ENCODE measurements around the gene INPP4B. TPM values are rescaled to one million over a fixed set of nuclear protein-coding genes. Genes with fewer than 3 reads are reported as not detected.

Gene INPP4B
- total RNA-seq, 1 donor, result 46.9 TPM

GRCh38 chr4:142350871-142351270 lies 495.2 kb downstream of the INPP4B start:
- peaks cover 12% of the 10 kb centered on the region for H3K4me1 ChIP-seq (ENCODE audit: insufficient read depth, low read length)
- H3K9me3 ChIP-seq (ENCODE audit: low read depth, low read length), result no peaks in the 10 kb centered on the region
- H3K27me3 ChIP-seq (ENCODE audit: insufficient read depth, low read length), result no peaks in the 10 kb centered on the region
- no peak overlapping the region for H3K4me3 ChIP-seq (ENCODE audit: low read length)

GRCh38 chr4:142348613-142349021 lies 497.5 kb downstream of the INPP4B start:
- H3K9me3 ChIP-seq (ENCODE audit: low read depth, low read length), result no peaks in the 10 kb centered on the region
- H3K4me1 ChIP-seq (ENCODE audit: insufficient read depth, low read length), result peaks cover 6% of the 10 kb centered on the region
- no peaks in the 10 kb centered on the region for H3K27me3 ChIP-seq (ENCODE audit: insufficient read depth, low read length)
- no peak overlapping the region for H3K4me3 ChIP-seq (ENCODE audit: low read length)

DNA sequence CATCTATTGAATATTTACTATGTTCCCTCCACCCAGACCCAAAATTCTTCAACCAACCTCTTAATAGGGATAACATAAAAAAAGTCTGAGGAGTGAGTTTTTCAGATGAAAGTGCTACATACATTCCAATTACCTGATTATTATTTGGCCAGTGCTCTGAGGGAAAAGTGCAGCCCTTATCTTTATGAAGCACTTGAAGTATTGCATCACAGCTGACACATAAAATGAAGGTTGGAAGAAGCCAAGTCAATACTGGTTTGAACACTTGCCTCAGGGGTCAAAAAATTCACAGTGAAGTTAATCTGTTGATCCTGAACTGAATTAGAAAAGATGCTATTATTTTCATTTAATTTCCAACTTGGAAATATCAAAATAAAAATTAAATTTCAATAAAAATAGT lies 498.9 kb downstream of the INPP4B start:
- Histone ChIP-seq H3K9me3 (ENCODE audit: low read depth, low read length) (no peaks in the 10 kb centered on the region), H3K4me3 (ENCODE audit: low read length) (no peak overlapping the region), H3K27me3 (ENCODE audit: insufficient read depth, low read length) (no peaks in the 10 kb centered on the region), H3K4me1 (ENCODE audit: insufficient read depth, low read length) (peaks cover 6% of the 10 kb centered on the region)

DNA sequence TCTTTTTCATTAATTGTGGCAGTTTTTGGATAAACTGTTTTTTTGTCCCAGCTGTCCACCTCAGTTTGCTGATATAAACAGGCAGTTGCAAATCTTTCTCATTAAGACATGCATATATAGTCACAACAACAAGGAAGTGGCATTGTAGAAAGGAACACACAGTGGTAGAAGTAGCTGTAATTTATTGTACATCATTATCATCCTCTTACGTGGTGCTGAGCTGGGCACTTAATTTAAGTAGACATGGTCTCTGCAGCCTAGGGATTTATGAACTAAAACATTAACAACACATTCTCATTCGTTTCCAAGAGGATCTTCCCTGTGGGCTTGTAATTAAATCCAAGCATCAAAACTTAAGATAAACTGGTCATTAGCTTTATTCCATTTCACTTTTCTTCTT lies 500.2 kb downstream of the INPP4B start:
- Histone ChIP-seq H3K4me1 (ENCODE audit: insufficient read depth, low read length) (peaks cover 2% of the 10 kb centered on the region), H3K4me3 (ENCODE audit: low read length) (no peak overlapping the region), H3K27me3 (ENCODE audit: insufficient read depth, low read length) (no peaks in the 10 kb centered on the region), H3K9me3 (ENCODE audit: low read depth, low read length) (no peaks in the 10 kb centered on the region)

GRCh38 chr4:142341268-142341667 lies 504.8 kb downstream of the INPP4B start:
- no peaks in the 10 kb centered on the region for H3K9me3 ChIP-seq (ENCODE audit: low read depth, low read length)
- no peak overlapping the region for H3K4me3 ChIP-seq (ENCODE audit: low read length)
- H3K4me1 ChIP-seq (ENCODE audit: insufficient read depth, low read length), result no peaks in the 10 kb centered on the region
- H3K27me3 ChIP-seq (ENCODE audit: insufficient read depth, low read length), result no peaks in the 10 kb centered on the region

- Histone ChIP-seq H3K4me3 (ENCODE audit: low read length) (no peak overlapping the region), H3K27me3 (ENCODE audit: insufficient read depth, low read length) (no peaks in the 10 kb centered on the region), H3K9me3 (ENCODE audit: low read depth, low read length) (no peaks in the 10 kb centered on the region), H3K4me1 (ENCODE audit: insufficient read depth, low read length) (no peaks in the 10 kb centered on the region)
Observed at GRCh38 chr4:142339053-142339452, 507.0 kb downstream of the INPP4B start.

DNA sequence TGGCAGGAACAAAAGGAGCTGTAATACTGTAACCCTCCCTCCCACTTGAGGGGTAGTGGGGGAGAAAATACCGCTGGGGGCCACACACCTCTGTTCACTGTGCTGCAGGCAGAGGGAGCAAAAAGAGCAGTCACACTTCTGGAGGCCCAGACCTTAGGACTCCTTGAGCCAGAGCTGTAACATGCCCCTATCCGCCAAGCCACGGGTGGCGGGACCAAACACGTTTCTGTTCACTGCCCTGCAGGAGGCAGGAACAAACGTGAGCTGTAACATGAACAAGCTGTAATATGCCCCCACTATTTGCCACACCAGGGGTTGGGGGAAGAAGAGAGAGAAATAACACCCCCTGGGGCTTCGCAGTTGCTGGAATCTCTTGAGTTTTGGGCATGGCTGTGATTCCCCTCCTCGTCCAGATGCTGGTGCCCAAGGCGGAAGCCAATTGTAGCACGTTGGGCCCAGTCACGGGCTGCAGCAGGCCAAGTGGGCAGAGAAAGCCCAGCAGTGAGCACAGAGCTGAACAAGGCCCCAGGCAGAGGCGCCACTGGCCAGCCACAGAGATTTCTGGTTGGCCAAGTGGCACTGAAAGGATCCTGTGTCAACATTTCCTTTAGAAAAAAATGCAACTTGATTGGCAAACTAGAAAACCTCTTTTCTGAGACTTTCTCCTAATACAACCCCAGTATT lies 509.7 kb downstream of the INPP4B start:
- Histone ChIP-seq H3K27me3 (ENCODE audit: insufficient read depth, low read length) (no peaks in the 10 kb centered on the region), H3K4me1 (ENCODE audit: insufficient read depth, low read length) (no peaks in the 10 kb centered on the region)

GRCh38 chr4:142334931-142335330 lies 511.2 kb downstream of the INPP4B start:
- Histone ChIP-seq H3K4me1 (ENCODE audit: insufficient read depth, low read length) (no peaks in the 10 kb centered on the region), H3K9me3 (ENCODE audit: low read depth, low read length) (no peaks in the 10 kb centered on the region), H3K4me3 (ENCODE audit: low read length) (no peak overlapping the region), H3K27me3 (ENCODE audit: insufficient read depth, low read length) (no peaks in the 10 kb centered on the region)

More for the DNA sequence above, 509.7 kb downstream of the INPP4B start:
- Histone ChIP-seq H3K4me3 (ENCODE audit: low read length) (no peak overlapping the region), H3K9me3 (ENCODE audit: low read depth, low read length) (no peaks in the 10 kb centered on the region)

DNA sequence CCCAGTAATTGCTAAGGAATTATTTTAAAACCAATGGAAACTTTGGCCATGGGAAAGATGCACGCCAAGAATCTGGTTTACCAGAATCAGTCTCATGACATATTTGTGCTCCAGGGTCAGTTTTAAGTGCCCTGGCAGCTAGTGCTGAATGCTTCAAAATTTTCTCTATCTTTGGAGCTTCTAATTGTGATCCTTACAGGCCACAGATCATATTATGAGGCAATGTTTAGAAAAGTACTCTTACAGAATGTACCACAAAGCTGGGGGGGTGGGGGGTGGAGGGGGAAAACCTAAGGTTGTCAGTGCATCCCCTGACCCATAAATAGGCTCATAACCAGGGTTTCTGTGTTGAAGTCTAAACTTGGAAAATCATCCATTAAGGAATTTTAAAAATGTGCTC lies 514.5 kb downstream of the INPP4B start:
- Histone ChIP-seq H3K9me3 (ENCODE audit: low read depth, low read length) (no peaks in the 10 kb centered on the region), H3K27me3 (ENCODE audit: insufficient read depth, low read length) (no peaks in the 10 kb centered on the region), H3K4me1 (ENCODE audit: insufficient read depth, low read length) (no peaks in the 10 kb centered on the region), H3K4me3 (ENCODE audit: low read length) (no peak overlapping the region)

DNA sequence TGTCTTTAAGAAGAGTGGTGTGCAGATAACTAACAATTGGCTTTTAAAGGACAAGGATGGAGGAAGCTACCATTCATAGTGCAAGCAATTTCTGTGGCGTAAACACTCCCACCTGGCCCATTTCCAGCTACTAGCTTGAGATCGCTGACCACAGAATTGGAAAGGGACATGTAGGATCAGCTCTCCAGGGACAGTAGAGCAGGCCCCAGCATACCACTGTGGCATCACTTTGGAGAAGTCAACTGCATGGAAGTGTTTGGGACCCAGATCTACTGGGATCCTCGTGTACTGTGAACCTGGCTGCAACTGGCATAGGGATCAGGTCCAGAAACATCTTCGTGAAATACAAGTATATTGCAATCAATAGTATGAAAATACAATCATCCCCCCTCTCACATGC lies 515.0 kb downstream of the INPP4B start:
- no peaks in the 10 kb centered on the region for H3K4me1 ChIP-seq (ENCODE audit: insufficient read depth, low read length)

DNA sequence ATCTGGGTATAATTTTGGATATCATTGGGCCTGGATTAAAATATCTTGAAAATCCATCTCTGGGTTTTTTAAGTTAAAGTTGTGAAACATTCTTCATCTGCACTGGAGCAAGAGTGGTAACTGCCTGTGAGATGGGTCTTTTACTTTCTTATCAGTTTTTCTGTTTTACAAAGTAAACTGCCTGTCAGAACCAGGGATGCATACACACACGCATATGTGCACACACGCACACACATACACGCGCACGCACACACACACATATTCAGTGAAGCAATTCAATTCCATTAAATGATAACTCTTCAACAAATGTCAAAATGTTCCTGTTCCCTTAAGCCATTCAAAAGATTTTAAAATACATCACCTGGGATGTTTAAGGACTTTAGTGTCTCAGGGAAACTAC lies 515.8 kb downstream of the INPP4B start:
- H3K27me3 ChIP-seq (ENCODE audit: insufficient read depth, low read length), result no peaks in the 10 kb centered on the region
- no peak overlapping the region for H3K4me3 ChIP-seq (ENCODE audit: low read length)
- no peaks in the 10 kb centered on the region for H3K4me1 ChIP-seq (ENCODE audit: insufficient read depth, low read length)
- no peaks in the 10 kb centered on the region for H3K9me3 ChIP-seq (ENCODE audit: low read depth, low read length)

More for the DNA sequence above, 515.0 kb downstream of the INPP4B start:
- Histone ChIP-seq H3K9me3 (ENCODE audit: low read depth, low read length) (no peaks in the 10 kb centered on the region), H3K4me3 (ENCODE audit: low read length) (no peak overlapping the region), H3K27me3 (ENCODE audit: insufficient read depth, low read length) (no peaks in the 10 kb centered on the region)

DNA sequence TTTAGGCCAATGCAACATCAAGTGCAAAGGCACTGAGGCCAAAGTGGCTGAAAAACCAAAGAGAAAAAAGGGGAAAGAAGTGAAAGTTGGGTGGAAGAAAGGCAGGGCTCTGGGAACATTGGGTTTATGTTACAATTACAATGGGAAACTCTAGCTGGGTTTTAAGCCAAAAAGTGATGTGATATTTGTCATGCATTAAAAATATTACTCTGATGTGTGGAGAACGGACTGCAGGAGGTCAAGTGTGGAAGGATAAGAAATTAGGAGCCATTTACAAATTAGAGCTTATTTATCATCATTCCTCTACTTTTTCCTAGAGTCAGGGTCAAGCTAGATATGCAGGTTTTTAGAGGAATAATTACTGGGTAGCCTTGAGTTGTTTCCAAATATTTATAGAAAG lies 516.8 kb downstream of the INPP4B start:
- H3K4me1 ChIP-seq (ENCODE audit: insufficient read depth, low read length), result no peaks in the 10 kb centered on the region
- no peaks in the 10 kb centered on the region for H3K27me3 ChIP-seq (ENCODE audit: insufficient read depth, low read length)
- no peak overlapping the region for H3K4me3 ChIP-seq (ENCODE audit: low read length)
- H3K9me3 ChIP-seq (ENCODE audit: low read depth, low read length), result no peaks in the 10 kb centered on the region

DNA sequence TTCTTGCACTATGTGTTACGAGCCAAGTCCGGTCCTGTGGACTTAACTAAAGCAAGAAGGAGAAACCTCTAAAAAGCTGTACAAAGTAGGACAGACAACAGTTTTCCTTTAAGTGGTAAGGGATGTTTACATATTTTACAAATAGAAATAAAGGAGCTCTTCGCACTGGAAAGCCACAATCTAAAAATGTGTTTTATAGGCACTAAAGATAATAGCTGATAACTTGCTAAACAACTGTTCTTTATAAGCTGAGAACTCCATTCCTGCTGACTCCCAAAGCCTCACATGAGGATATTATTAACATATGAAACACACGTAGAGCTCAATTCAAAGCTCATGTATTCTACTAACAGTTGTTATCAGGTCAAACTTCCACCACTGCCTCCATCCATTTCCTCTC lies 519.9 kb downstream of the INPP4B start:
- no peaks in the 10 kb centered on the region for H3K27me3 ChIP-seq (ENCODE audit: insufficient read depth, low read length)
- no peak overlapping the region for H3K4me3 ChIP-seq (ENCODE audit: low read length)
- H3K4me1 ChIP-seq (ENCODE audit: insufficient read depth, low read length), result no peaks in the 10 kb centered on the region
- no peaks in the 10 kb centered on the region for H3K9me3 ChIP-seq (ENCODE audit: low read depth, low read length)

DNA sequence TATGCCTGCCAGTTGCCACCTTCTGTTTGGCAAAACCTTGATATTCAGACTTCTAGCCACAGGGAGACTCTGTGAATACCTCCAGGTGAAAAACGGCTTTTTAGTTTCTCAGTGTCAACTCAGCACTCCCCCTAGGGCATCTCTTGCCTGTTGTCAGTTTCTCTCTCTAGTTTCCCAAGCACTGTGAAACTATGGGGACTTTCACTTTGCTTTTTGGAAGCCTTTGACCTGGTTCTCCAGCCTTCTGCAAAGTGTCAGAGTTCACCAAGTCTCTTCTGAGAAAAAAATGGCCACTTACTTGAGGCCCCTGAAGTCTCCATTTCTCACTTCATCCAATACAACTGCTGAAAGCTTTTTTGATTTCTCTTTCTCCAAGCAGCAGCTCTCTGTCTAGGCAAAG lies 521.5 kb downstream of the INPP4B start:
- no peaks in the 10 kb centered on the region for H3K27me3 ChIP-seq (ENCODE audit: insufficient read depth, low read length)
- H3K9me3 ChIP-seq (ENCODE audit: low read depth, low read length), result no peaks in the 10 kb centered on the region
- H3K4me1 ChIP-seq (ENCODE audit: insufficient read depth, low read length), result no peaks in the 10 kb centered on the region
- no peak overlapping the region for H3K4me3 ChIP-seq (ENCODE audit: low read length)

GRCh38 chr4:142322996-142323395 lies 523.1 kb downstream of the INPP4B start:
- Histone ChIP-seq H3K27me3 (ENCODE audit: insufficient read depth, low read length) (no peaks in the 10 kb centered on the region), H3K4me3 (ENCODE audit: low read length) (no peak overlapping the region), H3K9me3 (ENCODE audit: low read depth, low read length) (no peaks in the 10 kb centered on the region), H3K4me1 (ENCODE audit: insufficient read depth, low read length) (no peaks in the 10 kb centered on the region)

GRCh38 chr4:142318280-142318679 lies 527.8 kb downstream of the INPP4B start:
- H3K4me1 ChIP-seq (ENCODE audit: insufficient read depth, low read length), result peaks cover 7% of the 10 kb centered on the region
- H3K9me3 ChIP-seq (ENCODE audit: low read depth, low read length), result no peaks in the 10 kb centered on the region
- no peaks in the 10 kb centered on the region for H3K27me3 ChIP-seq (ENCODE audit: insufficient read depth, low read length)
- no peak overlapping the region for H3K4me3 ChIP-seq (ENCODE audit: low read length)

All from mononuclear cell (primary cell).